Cardiac fibroblast (primary cell): ENCODE data around the gene MED4.

Experiments
- DNase-seq, 2 donors: peaks; one replicate each; pipeline versions ENCODE4 v3.0.0 to v3.0.0-alpha.2; 2010; ENCODE audit warnings: low read depth in 2 of 2
- H3K4me3 ChIP-seq, 2 donors: replicated peaks in 1 of 2; 1 replicate in 1 of 2; 2 replicates in 1 of 2; pipeline ENCODE4 v1.5.1; 2011; ENCODE audit warnings: low read depth in 2 of 2, low read length in 2 of 2, mild to moderate bottlenecking in 2 of 2, moderate library complexity in 1 of 2
- TF ChIP-seq, protein P1 (sequence below): IDR thresholded peaks from one replicate; pipeline ENCODE4 v1.5.1; 2011; ENCODE audit warnings: low read depth, mild to moderate bottlenecking, low read length, inconsistent platforms

Gene MED4

DNA sequence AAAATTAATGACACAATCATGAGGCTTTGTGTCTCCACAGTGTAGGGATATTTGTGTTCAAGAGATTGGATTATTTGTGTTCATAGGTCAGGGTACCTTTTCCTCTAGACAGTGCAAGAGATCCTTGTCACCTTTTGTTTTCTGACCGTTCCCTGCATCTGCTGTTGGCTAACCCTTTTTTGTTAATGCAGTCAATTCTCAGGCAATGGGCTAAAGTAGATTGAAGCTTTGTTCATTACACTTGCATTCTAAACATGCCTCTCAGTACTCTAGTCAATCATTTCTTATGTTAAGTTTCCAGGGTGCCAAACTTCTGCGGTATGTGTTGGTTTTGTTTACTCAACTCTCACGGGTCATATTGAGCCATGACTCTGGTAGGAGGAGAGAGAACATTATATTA is 1.8 kb upstream of the MED4 start:
- TF ChIP-seq, protein P1, sequence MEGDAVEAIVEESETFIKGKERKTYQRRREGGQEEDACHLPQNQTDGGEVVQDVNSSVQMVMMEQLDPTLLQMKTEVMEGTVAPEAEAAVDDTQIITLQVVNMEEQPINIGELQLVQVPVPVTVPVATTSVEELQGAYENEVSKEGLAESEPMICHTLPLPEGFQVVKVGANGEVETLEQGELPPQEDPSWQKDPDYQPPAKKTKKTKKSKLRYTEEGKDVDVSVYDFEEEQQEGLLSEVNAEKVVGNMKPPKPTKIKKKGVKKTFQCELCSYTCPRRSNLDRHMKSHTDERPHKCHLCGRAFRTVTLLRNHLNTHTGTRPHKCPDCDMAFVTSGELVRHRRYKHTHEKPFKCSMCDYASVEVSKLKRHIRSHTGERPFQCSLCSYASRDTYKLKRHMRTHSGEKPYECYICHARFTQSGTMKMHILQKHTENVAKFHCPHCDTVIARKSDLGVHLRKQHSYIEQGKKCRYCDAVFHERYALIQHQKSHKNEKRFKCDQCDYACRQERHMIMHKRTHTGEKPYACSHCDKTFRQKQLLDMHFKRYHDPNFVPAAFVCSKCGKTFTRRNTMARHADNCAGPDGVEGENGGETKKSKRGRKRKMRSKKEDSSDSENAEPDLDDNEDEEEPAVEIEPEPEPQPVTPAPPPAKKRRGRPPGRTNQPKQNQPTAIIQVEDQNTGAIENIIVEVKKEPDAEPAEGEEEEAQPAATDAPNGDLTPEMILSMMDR = no peak
- no peak for DNase-seq

DNA sequence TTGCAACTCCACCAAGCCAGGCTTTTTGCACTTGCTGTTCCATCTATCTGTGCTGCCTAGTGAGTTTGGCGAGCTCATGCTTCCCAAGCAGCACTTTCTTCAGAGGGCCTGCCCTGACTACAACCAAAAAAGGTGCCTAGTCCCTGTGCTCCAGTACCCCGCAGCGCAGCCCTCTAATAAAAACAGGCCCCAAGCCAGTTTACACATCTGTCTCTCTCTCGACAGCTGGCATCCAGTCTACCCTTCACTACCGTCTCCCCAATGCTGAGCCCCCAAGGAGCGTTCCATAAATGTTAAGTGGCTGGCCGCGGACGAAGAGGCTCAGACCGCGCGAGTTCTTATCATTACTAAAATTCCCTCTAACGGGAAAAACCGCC is 512 bp downstream of the MED4 start:
- TF ChIP-seq, protein P1 = no peak
- DNase-seq = no peak
- H3K4me3 ChIP-seq = peak overlapping the region; percentile 99

More for the DNA sequence above, 1.8 kb upstream of the MED4 start:
- H3K4me3 ChIP-seq = no peak overlapping the region

DNA sequence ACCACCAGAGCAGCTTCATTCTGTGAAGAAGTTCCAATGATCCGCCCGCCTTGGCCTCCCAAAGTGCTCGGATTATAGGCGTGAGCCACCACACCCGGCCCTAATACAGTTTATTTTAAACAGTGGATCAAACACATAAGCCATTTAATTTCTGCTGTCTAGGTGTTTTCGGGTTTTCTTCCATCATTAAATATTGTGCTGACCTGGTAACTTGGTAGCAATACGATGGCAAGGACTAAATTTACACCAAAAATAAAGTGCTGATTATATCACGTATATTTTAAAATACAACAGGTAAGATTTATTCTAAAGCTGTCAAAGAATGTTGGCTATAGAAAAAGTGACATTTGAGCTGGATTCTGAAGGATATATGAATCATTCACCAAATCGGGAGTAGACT is 1.3 kb downstream of the MED4 start:
- TF ChIP-seq, protein P1 = no peak
- peak overlapping the region in 1 of 2 donors; percentile 99 for H3K4me3 ChIP-seq
- no peak for DNase-seq

DNA sequence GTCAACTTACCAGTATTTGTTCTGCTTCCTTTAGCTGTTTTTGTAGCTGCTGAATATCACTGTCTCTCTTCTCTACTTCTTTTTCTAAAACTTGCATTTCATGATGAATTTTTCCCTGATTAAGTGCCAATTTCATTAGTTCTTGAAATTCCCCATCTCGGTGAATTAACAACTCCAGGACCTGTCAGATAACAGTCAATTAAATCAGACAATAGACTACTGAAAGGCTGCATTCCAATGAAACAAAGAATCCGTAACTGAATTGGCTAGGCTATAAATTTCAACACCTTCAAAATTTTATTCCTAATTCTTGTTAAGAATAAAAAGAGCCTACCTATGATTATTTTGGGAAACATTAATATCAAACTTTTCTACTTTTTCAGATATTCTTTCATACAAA is 8.6 kb downstream of the MED4 start:
- no peak overlapping the region for H3K4me3 ChIP-seq
- TF ChIP-seq, protein P1 = no peak
- no peak for DNase-seq

DNA sequence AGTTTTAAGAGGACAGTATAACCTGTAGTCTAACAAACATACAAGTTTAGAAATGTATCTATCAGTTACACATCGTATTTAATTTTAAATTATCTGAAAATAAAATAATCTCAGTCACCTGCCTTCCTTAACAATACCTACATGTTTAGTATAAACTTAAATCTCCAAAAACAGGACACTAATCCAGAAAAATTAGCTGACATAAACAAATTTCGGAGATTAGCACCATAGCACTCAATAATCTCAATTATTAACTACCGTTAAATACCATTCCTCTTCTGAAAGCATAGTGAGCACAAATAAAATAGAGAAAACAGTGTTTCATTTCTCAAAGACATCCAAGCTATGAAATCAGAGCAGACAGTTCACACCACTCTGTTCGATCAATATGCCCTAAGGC is 13.2 kb downstream of the MED4 start:
- no peak for DNase-seq
- TF ChIP-seq, protein P1 = no peak
- no peak overlapping the region for H3K4me3 ChIP-seq

DNA sequence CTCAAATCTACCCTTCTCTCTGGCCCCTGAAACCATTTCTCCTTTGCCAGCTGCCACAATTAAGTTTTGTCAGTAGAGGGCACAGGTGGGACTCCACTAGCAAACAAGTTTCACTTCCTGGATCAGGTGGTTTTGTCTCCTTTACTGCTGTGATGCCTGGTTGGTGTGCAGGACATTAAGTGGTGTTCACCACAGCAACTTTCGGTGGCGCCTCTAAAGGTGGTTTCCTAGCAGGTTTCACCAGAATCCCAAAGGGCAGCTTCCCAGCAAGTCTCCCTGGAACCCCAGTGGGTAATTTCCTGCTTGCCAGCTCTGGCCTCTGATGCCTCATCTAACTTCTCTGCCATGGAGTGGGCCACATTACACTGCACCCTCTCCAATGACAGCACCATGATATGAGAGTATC is 16.6 kb downstream of the MED4 start:
- TF ChIP-seq, protein P1 = peak; percentile 14
- H3K4me3 ChIP-seq = no peak overlapping the region
- peak in 1 of 2 donors; percentile 15 for DNase-seq

DNA sequence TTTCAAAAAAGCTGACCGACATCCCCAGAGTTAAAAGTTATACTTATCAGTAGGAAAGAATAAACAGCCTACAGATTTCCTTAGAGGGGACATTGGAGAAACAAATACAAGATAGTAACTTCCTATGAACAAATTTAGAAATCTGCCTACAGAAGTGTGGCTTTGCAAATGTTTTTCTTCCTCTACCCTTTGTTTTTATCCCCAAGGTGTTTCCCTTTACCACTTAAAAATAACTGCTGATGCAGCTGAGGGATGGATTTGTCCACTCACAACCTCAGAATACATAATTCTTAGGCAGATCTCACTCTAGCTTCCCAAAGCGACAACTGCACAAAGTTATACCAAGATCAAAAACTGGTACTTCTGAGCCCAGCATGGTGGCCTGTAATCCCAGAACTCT is 20.9 kb downstream of the MED4 start:
- no peak for DNase-seq
- TF ChIP-seq, protein P1 = no peak
- H3K4me3 ChIP-seq = no peak overlapping the region
